ENCODE data around the gene CACNG6. TPM values are rescaled to one million over a fixed set of nuclear protein-coding genes. Genes with fewer than 3 reads are reported as not detected.
A peak's percentile ranks its signal among the peaks of the same experiment; 100 is the strongest.

Gene CACNG6, protein sequence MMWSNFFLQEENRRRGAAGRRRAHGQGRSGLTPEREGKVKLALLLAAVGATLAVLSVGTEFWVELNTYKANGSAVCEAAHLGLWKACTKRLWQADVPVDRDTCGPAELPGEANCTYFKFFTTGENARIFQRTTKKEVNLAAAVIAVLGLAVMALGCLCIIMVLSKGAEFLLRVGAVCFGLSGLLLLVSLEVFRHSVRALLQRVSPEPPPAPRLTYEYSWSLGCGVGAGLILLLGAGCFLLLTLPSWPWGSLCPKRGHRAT
- under 0.01 TPM in 1 of 2 replicates, not detected in the other for total RNA-seq
- polyA plus RNA-seq, result 0.06 TPM in 1 of 2 replicates, not detected in the other
- 0.08 and 0.13 TPM in 2 replicates for polyA plus RNA-seq (2012)
- polyA minus RNA-seq (ENCODE audit: low replicate concordance), result 0.31 TPM in 1 of 2 replicates, not detected in the other

DNA sequence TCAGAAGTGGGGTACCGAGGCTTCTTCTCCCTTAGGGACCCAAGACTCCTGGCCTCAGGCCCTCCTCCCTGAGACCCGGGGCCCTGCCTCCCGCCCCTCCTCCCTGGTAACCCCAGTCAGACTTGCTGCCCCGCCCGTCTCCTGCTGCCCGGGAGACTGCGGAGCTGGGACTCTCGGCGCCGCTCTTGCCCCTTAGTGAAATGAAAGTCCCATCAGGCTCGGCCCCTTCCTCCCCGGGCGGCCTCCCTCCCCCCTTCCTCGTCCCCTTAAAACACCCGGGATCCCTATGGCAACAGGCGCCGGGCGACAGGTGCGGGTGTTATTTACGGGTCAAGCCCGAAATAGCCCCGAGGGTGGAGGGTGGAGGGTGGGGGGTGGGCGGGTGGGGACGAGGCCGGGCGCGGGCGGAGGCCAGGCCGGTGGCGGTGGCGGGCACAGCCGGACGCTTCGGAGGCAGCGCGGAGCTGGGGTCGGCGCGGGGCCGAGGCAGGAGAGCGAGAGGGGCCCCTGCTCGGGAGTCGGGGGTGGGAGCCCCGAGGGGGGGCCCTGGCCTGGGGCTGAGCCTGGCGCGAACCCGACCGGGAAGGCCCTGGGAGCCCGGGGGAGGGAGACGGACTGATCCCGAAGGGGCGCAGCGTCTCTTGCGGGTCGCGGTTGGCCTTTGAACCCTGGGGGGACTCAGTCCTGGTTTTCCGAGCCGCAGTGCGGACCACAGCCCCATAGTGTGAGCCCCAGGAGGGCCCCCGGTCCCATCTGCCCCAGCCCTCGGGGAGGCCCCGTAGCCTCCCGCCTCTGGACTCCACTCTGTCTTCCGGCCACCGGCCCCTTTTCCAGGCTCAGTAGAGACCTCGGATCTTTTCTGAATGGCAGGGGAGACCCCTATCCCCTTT lies at the start of gene CACNG6:
TSS of gene CACNG6 (plus strand) at position 414 of the 890 bp plus-strand sequence. CDS start 1,241 bp downstream, outside the sequence.
- peak within 1 kb of the TSS; percentile 35 for H3K4me2 ChIP-seq (ENCODE audit: extremely low read depth, insufficient read depth, low read length)
- no peak within 1 kb of the TSS for H3K9ac ChIP-seq (ENCODE audit: insufficient read depth, low read length)
- no peak within 1 kb of the TSS for H2AFZ ChIP-seq (ENCODE audit: low read length)
- H3K4me3 ChIP-seq (replicated peaks in 1 of 4; ENCODE audit: control extremely low read depth in 1 of 4, insufficient read depth in 1 of 4, low read depth in 3 of 4, low read length in 4 of 4), result peak within 1 kb of the TSS in 2 of 4 experiments; percentile 28 to 34
- no peaks in the 10 kb centered on the region for H4K20me1 ChIP-seq (ENCODE audit: control insufficient read depth, extremely low read depth, insufficient read depth, low read length)
- peak in 1 of 2 donors; percentile 24 for DNase-seq (ENCODE audit: low read depth in 2 of 2)
- H3K9me3 ChIP-seq (ENCODE audit: control insufficient read depth, insufficient read depth, low read depth, low read length), result no peaks in the 10 kb centered on the region
- no peaks in the 10 kb centered on the region for H3K4me1 ChIP-seq (ENCODE audit: control insufficient read depth, extremely low read depth, insufficient read depth, low read length)
- H3K36me3 ChIP-seq (ENCODE audit: control insufficient read depth, insufficient read depth, low read length), result no peaks in the 10 kb centered on the region
- H3K79me2 ChIP-seq (ENCODE audit: control insufficient read depth, insufficient read depth, low read length), result no peaks in the 10 kb centered on the region
- H3K27ac ChIP-seq (ENCODE audit: insufficient read depth, low read length), result no peak within 1 kb of the TSS
- peaks cover 13% of the 10 kb centered on the region for H3K27me3 ChIP-seq (ENCODE audit: control insufficient read depth, insufficient read depth, low read length)
- no peak for TF ChIP-seq EZH2 (IDR thresholded peaks at IDR 0.05; ENCODE audit: low read length, missing control alignments)
- TF ChIP-seq, protein P1, sequence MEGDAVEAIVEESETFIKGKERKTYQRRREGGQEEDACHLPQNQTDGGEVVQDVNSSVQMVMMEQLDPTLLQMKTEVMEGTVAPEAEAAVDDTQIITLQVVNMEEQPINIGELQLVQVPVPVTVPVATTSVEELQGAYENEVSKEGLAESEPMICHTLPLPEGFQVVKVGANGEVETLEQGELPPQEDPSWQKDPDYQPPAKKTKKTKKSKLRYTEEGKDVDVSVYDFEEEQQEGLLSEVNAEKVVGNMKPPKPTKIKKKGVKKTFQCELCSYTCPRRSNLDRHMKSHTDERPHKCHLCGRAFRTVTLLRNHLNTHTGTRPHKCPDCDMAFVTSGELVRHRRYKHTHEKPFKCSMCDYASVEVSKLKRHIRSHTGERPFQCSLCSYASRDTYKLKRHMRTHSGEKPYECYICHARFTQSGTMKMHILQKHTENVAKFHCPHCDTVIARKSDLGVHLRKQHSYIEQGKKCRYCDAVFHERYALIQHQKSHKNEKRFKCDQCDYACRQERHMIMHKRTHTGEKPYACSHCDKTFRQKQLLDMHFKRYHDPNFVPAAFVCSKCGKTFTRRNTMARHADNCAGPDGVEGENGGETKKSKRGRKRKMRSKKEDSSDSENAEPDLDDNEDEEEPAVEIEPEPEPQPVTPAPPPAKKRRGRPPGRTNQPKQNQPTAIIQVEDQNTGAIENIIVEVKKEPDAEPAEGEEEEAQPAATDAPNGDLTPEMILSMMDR (conservative IDR thresholded peaks at IDR 0.05 in 1 of 2, IDR thresholded peaks at IDR 0.05 in 1 of 2; ENCODE audit: low read depth in 1 of 2, low read length in 2 of 2), result no peak

DNA sequence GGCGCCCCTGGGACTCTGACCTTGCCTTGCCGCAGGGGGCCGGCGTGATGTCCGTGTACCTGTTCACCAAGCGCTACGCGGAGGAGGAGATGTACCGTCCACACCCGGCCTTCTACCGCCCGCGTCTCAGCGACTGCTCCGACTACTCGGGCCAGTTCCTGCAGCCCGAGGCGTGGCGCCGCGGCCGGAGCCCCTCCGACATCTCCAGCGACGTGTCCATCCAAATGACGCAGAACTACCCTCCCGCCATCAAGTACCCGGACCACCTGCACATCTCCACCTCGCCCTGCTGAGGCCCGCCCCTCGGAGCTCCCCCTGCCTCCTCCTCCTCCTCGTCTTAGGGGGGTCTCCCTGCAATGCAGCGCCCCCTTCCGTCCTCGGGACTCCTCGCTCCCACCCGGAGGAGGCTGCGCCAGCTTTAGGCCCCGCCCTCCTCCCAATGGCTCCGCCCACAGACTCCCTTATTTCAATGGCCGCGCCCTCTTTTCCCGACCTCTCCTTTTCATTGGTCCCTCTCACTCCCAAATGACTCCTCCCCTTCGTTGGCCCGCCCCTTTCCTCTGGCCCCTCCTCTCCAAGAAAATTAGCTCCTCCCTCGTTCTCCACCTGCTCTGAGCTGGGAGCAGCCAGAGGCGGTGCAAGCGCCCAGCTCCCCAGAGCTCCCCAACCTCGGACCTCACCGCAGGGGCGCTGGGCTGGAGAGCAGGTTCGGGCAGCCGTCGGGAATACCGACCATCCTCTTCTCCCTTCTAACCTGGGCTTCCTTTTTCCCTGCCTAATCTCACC lies 49.2 kb upstream of the CACNG6 start:
- H3K27ac ChIP-seq (ENCODE audit: insufficient read depth, low read length), result no peak overlapping the region
- DNase-seq (ENCODE audit: low read depth in 2 of 2), result no peak
- H3K36me3 ChIP-seq (ENCODE audit: control insufficient read depth, insufficient read depth, low read length), result no peaks in the 10 kb centered on the region
- no peaks in the 10 kb centered on the region for H3K4me1 ChIP-seq (ENCODE audit: control insufficient read depth, extremely low read depth, insufficient read depth, low read length)
- no peaks in the 10 kb centered on the region for H3K79me2 ChIP-seq (ENCODE audit: control insufficient read depth, insufficient read depth, low read length)
- H3K27me3 ChIP-seq (ENCODE audit: control insufficient read depth, insufficient read depth, low read length), result peaks cover 5% of the 10 kb centered on the region
- no peak overlapping the region for H3K4me2 ChIP-seq (ENCODE audit: extremely low read depth, insufficient read depth, low read length)
- no peaks in the 10 kb centered on the region for H3K9me3 ChIP-seq (ENCODE audit: control insufficient read depth, insufficient read depth, low read depth, low read length)
- no peak overlapping the region for H2AFZ ChIP-seq (ENCODE audit: low read length)
- TF ChIP-seq, protein P1 (conservative IDR thresholded peaks at IDR 0.05 in 1 of 2, IDR thresholded peaks at IDR 0.05 in 1 of 2; ENCODE audit: low read depth in 1 of 2, low read length in 2 of 2), result no peak
- TF ChIP-seq EZH2 (IDR thresholded peaks at IDR 0.05; ENCODE audit: low read length, missing control alignments), result no peak
- H4K20me1 ChIP-seq (ENCODE audit: control insufficient read depth, extremely low read depth, insufficient read depth, low read length), result no peaks in the 10 kb centered on the region
- H3K4me3 ChIP-seq (replicated peaks in 1 of 4; ENCODE audit: control extremely low read depth in 1 of 4, insufficient read depth in 1 of 4, low read depth in 3 of 4, low read length in 4 of 4), result no peak overlapping the region
- no peak overlapping the region for H3K9ac ChIP-seq (ENCODE audit: insufficient read depth, low read length)
